Eye (tissue), 1 donor: ENCODE data around the gene GGA1.

Experiments used
- DNase-seq: peaks from one replicate; pipeline ENCODE4 v3.0.0-alpha.2; 2015

Gene GGA1

GRCh38 chr22:37608477-37609239 is at the start of gene GGA1:
Gene GGA1, plus strand, starts transcription at chr22:37608834. Its CDS starts 27 bp downstream, at chr22:37608861.
- peak; percentile 98 for DNase-seq

- no peak for DNase-seq
These were observed 49.1 kb upstream of the GGA1 start for GRCh38 chr22:37559521-37559900.

GRCh38 chr22:37559901-37560607 is 48.6 kb upstream of the GGA1 start, which contains the start of gene CDC42EP1:
Gene CDC42EP1, plus strand, starts transcription at chr22:37560480. Its CDS starts 5,870 bp downstream, at chr22:37566350.
- DNase-seq, result peak; percentile 66

GRCh38 chr22:37560608-37561211 is 47.9 kb upstream of the GGA1 start:
- peak; percentile 66 for DNase-seq

GRCh38 chr22:37561212-37562048 is 47.2 kb upstream of the GGA1 start:
- peak; percentile 96 for DNase-seq

- DNase-seq, result no peak
These were observed 46.4 kb upstream of the GGA1 start for GRCh38 chr22:37562049-37562875.

GRCh38 chr22:37563153-37564081 is 45.2 kb upstream of the GGA1 start:
- peak; percentile 50 for DNase-seq

GRCh38 chr22:37564111-37564711 is 44.4 kb upstream of the GGA1 start:
- DNase-seq, result no peak

GRCh38 chr22:37565830-37566229 is 42.8 kb upstream of the GGA1 start:
- DNase-seq, result no peak

GRCh38 chr22:37566329-37566837 is 42.3 kb upstream of the GGA1 start:
- no peak for DNase-seq

- peak; percentile 88 for DNase-seq
These were observed 41.5 kb upstream of the GGA1 start for GRCh38 chr22:37566903-37567798.

- no peak for DNase-seq
These were observed 40.6 kb upstream of the GGA1 start for GRCh38 chr22:37568012-37568411.

GRCh38 chr22:37568448-37569008 is 40.1 kb upstream of the GGA1 start:
- no peak for DNase-seq

- no peak for DNase-seq
These were observed 39.4 kb upstream of the GGA1 start for GRCh38 chr22:37569009-37569920.

- no peak for DNase-seq
These were observed 38.5 kb upstream of the GGA1 start for GRCh38 chr22:37569921-37570660.

GRCh38 chr22:37570661-37570976 is 38.0 kb upstream of the GGA1 start:
- no peak for DNase-seq
